Measurements from ENCODE around the gene MAPRE3.

The MAPRE3 gene

DNA sequence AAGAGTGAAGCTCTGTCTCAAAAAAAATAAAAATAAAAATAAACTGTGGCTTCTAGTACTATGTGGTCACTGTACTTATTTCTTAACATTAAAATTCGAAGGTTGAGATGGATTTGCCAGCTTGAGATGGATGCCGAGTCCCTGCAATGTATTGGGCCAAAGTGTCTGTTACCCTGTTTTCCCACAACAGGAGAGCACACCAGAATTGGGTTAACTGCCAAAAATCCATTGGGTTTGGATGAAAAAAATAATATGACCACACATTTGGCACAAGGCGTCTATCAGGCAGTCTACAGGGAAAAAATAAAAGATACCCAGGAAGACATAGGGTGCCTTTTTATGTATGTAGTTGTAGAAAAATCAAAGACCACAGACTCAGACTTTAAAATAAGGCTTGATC, 19.2 kb upstream of the MAPRE3 start:
- TF ChIP-seq CTCF (IDR thresholded peaks at IDR 0.05; ENCODE audit: extremely low read depth, missing control alignments): no peak
- DNase-seq (ENCODE audit: low spot score): no peak

- DNase-seq (ENCODE audit: low spot score): no peak
- TF ChIP-seq CTCF (IDR thresholded peaks at IDR 0.05; ENCODE audit: extremely low read depth, missing control alignments): no peak
Observed at GRCh38 chr2:26952374-26952773, 18.1 kb upstream of the MAPRE3 start.

- TF ChIP-seq CTCF (IDR thresholded peaks at IDR 0.05; ENCODE audit: extremely low read depth, missing control alignments): no peak
- DNase-seq (ENCODE audit: low spot score): no peak
Observed at GRCh38 chr2:26954135-26954534, 16.3 kb upstream of the MAPRE3 start.

GRCh38 chr2:26957041-26957440, 13.4 kb upstream of the MAPRE3 start:
- DNase-seq (ENCODE audit: low spot score): no peak
- no peak for TF ChIP-seq CTCF (IDR thresholded peaks at IDR 0.05; ENCODE audit: extremely low read depth, missing control alignments)

DNA sequence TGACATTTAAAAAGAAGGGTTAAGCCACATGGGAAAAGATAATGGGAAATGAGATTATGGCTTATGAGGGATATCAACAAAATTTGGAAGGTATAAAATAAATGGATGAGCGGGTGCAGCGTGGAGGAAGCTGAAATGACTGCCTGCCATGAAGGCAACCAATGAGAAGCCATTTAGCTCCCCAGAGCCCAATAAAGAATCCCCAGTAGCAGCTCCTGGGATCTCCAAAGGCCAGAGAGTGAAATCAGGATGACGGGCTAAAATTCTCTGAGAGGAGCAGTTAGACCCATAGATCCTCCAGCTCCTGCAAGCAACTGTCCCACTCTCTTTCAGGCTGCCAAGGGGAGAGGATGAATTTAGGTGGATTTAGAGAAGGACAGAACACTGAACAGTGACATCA, 12.9 kb upstream of the MAPRE3 start:
- DNase-seq (ENCODE audit: low spot score): no peak
- no peak for TF ChIP-seq CTCF (IDR thresholded peaks at IDR 0.05; ENCODE audit: extremely low read depth, missing control alignments)

GRCh38 chr2:26959331-26959730, 11.1 kb upstream of the MAPRE3 start:
- no peak for TF ChIP-seq CTCF (IDR thresholded peaks at IDR 0.05; ENCODE audit: extremely low read depth, missing control alignments)
- DNase-seq (ENCODE audit: low spot score): no peak

- TF ChIP-seq CTCF (IDR thresholded peaks at IDR 0.05; ENCODE audit: extremely low read depth, missing control alignments): no peak
- DNase-seq (ENCODE audit: low spot score): no peak
Observed at GRCh38 chr2:26964446-26965130, 5.8 kb upstream of the MAPRE3 start.

Measured in GM20000 (cell line).